ENCODE measurements around the gene LDAF1.

Gene LDAF1

GRCh38 chr16:21219551-21219950, 61.1 kb downstream of the LDAF1 start:
- TF ChIP-seq, protein P1, sequence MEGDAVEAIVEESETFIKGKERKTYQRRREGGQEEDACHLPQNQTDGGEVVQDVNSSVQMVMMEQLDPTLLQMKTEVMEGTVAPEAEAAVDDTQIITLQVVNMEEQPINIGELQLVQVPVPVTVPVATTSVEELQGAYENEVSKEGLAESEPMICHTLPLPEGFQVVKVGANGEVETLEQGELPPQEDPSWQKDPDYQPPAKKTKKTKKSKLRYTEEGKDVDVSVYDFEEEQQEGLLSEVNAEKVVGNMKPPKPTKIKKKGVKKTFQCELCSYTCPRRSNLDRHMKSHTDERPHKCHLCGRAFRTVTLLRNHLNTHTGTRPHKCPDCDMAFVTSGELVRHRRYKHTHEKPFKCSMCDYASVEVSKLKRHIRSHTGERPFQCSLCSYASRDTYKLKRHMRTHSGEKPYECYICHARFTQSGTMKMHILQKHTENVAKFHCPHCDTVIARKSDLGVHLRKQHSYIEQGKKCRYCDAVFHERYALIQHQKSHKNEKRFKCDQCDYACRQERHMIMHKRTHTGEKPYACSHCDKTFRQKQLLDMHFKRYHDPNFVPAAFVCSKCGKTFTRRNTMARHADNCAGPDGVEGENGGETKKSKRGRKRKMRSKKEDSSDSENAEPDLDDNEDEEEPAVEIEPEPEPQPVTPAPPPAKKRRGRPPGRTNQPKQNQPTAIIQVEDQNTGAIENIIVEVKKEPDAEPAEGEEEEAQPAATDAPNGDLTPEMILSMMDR (IDR thresholded peaks at IDR 0.05; ENCODE audit: borderline replicate concordance, control extremely low read depth, extremely low read depth, insufficient read depth, missing control alignments): no peak
- no peak for DNase-seq (ENCODE audit: low spot score)
- in situ Hi-C loops (cut with MboI; ENCODE audit: low sequenced_read_pairs, unreplicated experiment): no loop called here

- in situ Hi-C loops (cut with MboI; ENCODE audit: low sequenced_read_pairs, unreplicated experiment): no loop called here
- DNase-seq (ENCODE audit: low spot score): no peak
- TF ChIP-seq, protein P1 (IDR thresholded peaks at IDR 0.05; ENCODE audit: borderline replicate concordance, control extremely low read depth, extremely low read depth, insufficient read depth, missing control alignments): no peak
Observed at GRCh38 chr16:21222495-21223337, 64.2 kb downstream of the LDAF1 start.

DNA sequence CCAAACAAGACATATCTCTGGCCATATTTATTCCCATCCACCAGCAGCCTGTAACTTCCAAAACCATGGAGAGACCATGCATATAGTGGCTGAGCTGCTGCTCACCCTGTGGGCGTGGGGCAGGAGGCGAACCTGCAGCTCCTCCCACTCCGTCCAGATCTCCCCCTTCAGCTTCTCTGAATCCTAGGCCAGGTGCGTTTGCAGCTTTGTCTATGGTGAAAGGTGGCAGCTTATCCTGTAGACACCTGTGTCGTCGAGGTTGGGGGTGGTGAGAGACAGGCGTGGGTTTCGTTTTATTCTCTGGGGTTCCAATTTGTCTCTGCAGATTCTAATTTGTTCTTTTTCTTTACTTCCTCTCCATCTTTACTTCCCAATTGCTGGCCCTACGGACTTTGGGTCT, 65.3 kb downstream of the LDAF1 start:
- in situ Hi-C loops (cut with MboI; ENCODE audit: low sequenced_read_pairs, unreplicated experiment): no loop called here

DNA sequence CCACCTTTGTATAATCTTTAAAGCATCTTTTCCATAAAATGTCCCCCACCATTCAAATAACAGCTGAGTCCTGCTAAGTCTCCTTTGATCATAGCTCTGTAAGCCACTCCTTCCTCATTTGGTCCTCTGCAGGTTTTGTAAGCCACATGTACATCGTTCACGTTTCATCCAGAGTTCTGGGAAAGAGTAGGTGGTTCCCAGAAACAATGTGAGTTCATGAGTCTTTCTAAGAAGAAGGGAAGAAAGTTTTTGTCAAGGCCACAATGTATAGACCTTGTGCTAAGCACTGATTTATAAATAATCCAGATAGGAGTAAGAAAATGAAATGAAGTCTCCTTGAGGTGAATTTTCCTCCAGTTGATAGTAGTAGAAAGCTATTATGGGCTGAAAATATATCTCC, 66.3 kb downstream of the LDAF1 start:
- TF ChIP-seq, protein P1 (IDR thresholded peaks at IDR 0.05; ENCODE audit: borderline replicate concordance, control extremely low read depth, extremely low read depth, insufficient read depth, missing control alignments): no peak
- in situ Hi-C loops (cut with MboI; ENCODE audit: low sequenced_read_pairs, unreplicated experiment): no loop called here
- DNase-seq (ENCODE audit: low spot score): no peak

More for the DNA sequence above, 65.3 kb downstream of the LDAF1 start:
- DNase-seq (ENCODE audit: low spot score): no peak
- TF ChIP-seq, protein P1 (IDR thresholded peaks at IDR 0.05; ENCODE audit: borderline replicate concordance, control extremely low read depth, extremely low read depth, insufficient read depth, missing control alignments): no peak

- TF ChIP-seq, protein P1 (IDR thresholded peaks at IDR 0.05; ENCODE audit: borderline replicate concordance, control extremely low read depth, extremely low read depth, insufficient read depth, missing control alignments): no peak
- DNase-seq (ENCODE audit: low spot score): no peak
- in situ Hi-C loops (cut with MboI; ENCODE audit: low sequenced_read_pairs, unreplicated experiment): no loop called here
Observed at GRCh38 chr16:21226749-21227148, 68.3 kb downstream of the LDAF1 start.

- DNase-seq (ENCODE audit: low spot score): no peak
- in situ Hi-C loops (cut with MboI; ENCODE audit: low sequenced_read_pairs, unreplicated experiment): no loop called here
- TF ChIP-seq, protein P1 (IDR thresholded peaks at IDR 0.05; ENCODE audit: borderline replicate concordance, control extremely low read depth, extremely low read depth, insufficient read depth, missing control alignments): no peak
Observed at GRCh38 chr16:21227866-21228265, 69.4 kb downstream of the LDAF1 start.
